Endothelial cell of umbilical vein (primary cell): ENCODE data around the gene ANK2. TPM values are rescaled to one million over a fixed set of nuclear protein-coding genes. Genes with fewer than 3 reads are reported as not detected.

ENCODE experiments used
- BruUV-seq: library from RNA; stranded (reverse); fragments of 400-500 nt; replicated peaks from 2 replicates; lab custom pipeline; 2021; lab: Mats Ljungman, UMichigan
- CTCF ChIA-PET: fragments of 300-600, 350-600 bp; sonication (Branson Sonifier 250); formaldehyde crosslinking; loops from one replicate; lab custom pipeline; 2021; ENCODE audit warnings: antibody characterized with exemption, inconsistent platforms; lab: Charles Lee
- POLR2A ChIA-PET: fragments of 300-600, 350-600 bp; sonication (Branson Sonifier 250); formaldehyde crosslinking; loops from one replicate; lab custom pipeline; 2021; ENCODE audit warnings: antibody characterized with exemption, inconsistent platforms; lab: Charles Lee
- DNase-seq: peaks from one replicate; pipeline ENCODE4 v3.0.0-alpha.2; 2011; ENCODE audit warnings: low read depth, low spot score
- FAIRE-seq: peaks from 2 replicates; lab custom pipeline; 2011; peaks lifted over from hg19 to GRCh38; lab: Jason Lieb, UNC
- H2AFZ ChIP-seq: 2 replicates; pipeline ENCODE4 v1.6.0; 2012; ENCODE audit warnings: low read depth, low read length, control low read depth, inconsistent platforms
- H3K27ac ChIP-seq: 2 replicates; pipeline ENCODE4 v1.5.1; 2011; ENCODE audit warnings: low read depth, mild to moderate bottlenecking, control low read depth, low read length, moderate library complexity; ENCODE audit not compliant: insufficient read depth
- H3K27me3 ChIP-seq, 2 experiments: 2 replicates each; pipeline versions ENCODE4 v1.6.0 to v1.6.1; 2011; ENCODE audit warnings: low read length in 2 of 2, mixed read lengths in 1 of 2; ENCODE audit not compliant: control insufficient read depth in 2 of 2, insufficient read depth in 2 of 2
- H3K36me3 ChIP-seq, 2 experiments: 2 replicates in 1 of 2; 3 replicates in 1 of 2; pipeline ENCODE4 v1.5.1; 2011; ENCODE audit warnings: low read length in 2 of 2, mild to moderate bottlenecking in 1 of 2, moderate library complexity in 1 of 2; ENCODE audit not compliant: control insufficient read depth in 2 of 2, insufficient read depth in 2 of 2; ENCODE audit errors: extremely low read depth in 1 of 2
- H3K4me1 ChIP-seq: 3 replicates; pipeline ENCODE4 v1.5.1; 2011; ENCODE audit warnings: mild to moderate bottlenecking, low read length; ENCODE audit not compliant: control insufficient read depth, insufficient read depth; ENCODE audit errors: extremely low read depth
- H3K4me2 ChIP-seq: 2 replicates; pipeline ENCODE4 v1.6.1; 2011; ENCODE audit warnings: low read length, control low read depth, mixed read lengths; ENCODE audit not compliant: insufficient read depth
- H3K4me3 ChIP-seq, 3 experiments: fragments of 200-600 bp in 1 of 3; sonication (generic), shearing (Covaris generic) in 1 of 3; replicated peaks in 1 of 3; 2 replicates each; pipeline ENCODE4 v1.5.1; 2011 to 2016; ENCODE audit warnings: control low read depth in 3 of 3, low read length in 3 of 3, mild to moderate bottlenecking in 2 of 3, inconsistent platforms in 1 of 3, low read depth in 1 of 3, moderate library complexity in 1 of 3; ENCODE audit not compliant: insufficient read depth in 1 of 3
- H3K79me2 ChIP-seq: 2 replicates; pipeline ENCODE4 v1.6.0; 2012; ENCODE audit warnings: low read length, inconsistent platforms; ENCODE audit not compliant: control insufficient read depth, insufficient read depth
- H3K9ac ChIP-seq: replicated peaks from 2 replicates; pipeline ENCODE3; 2011; ENCODE audit warnings: low read length, control low read depth; ENCODE audit not compliant: insufficient read depth; ENCODE audit errors: extremely low read depth
- H3K9me1 ChIP-seq: replicated peaks from 3 replicates; pipeline ENCODE4 v1.6.0; 2011; ENCODE audit warnings: mild to moderate bottlenecking, low read length; ENCODE audit not compliant: control insufficient read depth, insufficient read depth; ENCODE audit errors: extremely low read depth
- H3K9me3 ChIP-seq: replicated peaks from 2 replicates; pipeline ENCODE4 v1.5.1; 2012; ENCODE audit warnings: low read length, inconsistent platforms; ENCODE audit not compliant: control insufficient read depth, insufficient read depth
- H4K20me1 ChIP-seq: replicated peaks from 2 replicates; pipeline ENCODE3; 2011; ENCODE audit warnings: mild to moderate bottlenecking, low read length; ENCODE audit not compliant: control insufficient read depth, insufficient read depth; ENCODE audit errors: extremely low read depth
- CTCF ChIP-seq, 2 donors: IDR thresholded peaks; 1 replicate in 1 of 2; 2 replicates in 1 of 2; pipeline ENCODE4 v1.5.1; 2011; ENCODE audit warnings: low read length in 2 of 2, mild to moderate bottlenecking in 2 of 2, moderate library complexity in 2 of 2, control low read depth in 1 of 2, inconsistent platforms in 1 of 2, low read depth in 1 of 2; ENCODE audit not compliant: insufficient read depth in 1 of 2; ENCODE audit errors: extremely low read depth in 1 of 2
- EZH2 ChIP-seq: IDR thresholded peaks from 2 replicates; pipeline ENCODE4 v1.6.1; 2012; ENCODE audit warnings: borderline replicate concordance, low read depth, mild to moderate bottlenecking, moderate library complexity, low read length, inconsistent platforms; ENCODE audit not compliant: severe bottlenecking
- FOS ChIP-seq: IDR thresholded peaks from 2 replicates; pipeline ENCODE4 v1.6.1; 2011; ENCODE audit warnings: mild to moderate bottlenecking, low read length, moderate library complexity, borderline replicate concordance; ENCODE audit not compliant: insufficient read depth
- GATA2 ChIP-seq: IDR thresholded peaks from 2 replicates; pipeline ENCODE4 v1.7.0; 2011; ENCODE audit warnings: low read depth, mild to moderate bottlenecking, moderate library complexity, mixed read lengths, low read length; ENCODE audit not compliant: insufficient read length, insufficient read depth
- JUN ChIP-seq: IDR thresholded peaks from 2 replicates; pipeline ENCODE4 v1.6.1; 2011; ENCODE audit warnings: borderline replicate concordance, low read depth; ENCODE audit not compliant: insufficient read length, insufficient read depth
- MAX ChIP-seq: IDR thresholded peaks from 2 replicates; pipeline ENCODE4 v1.6.1; 2011; ENCODE audit not compliant: insufficient read depth, insufficient read length
- MYC ChIP-seq: IDR thresholded peaks from one replicate; pipeline ENCODE4 v1.6.1; 2011; ENCODE audit warnings: mild to moderate bottlenecking, low read depth, low read length
- POLR2A ChIP-seq: IDR thresholded peaks from 2 replicates; pipeline ENCODE4 v1.6.1; 2012; ENCODE audit warnings: low read depth, mild to moderate bottlenecking, control low read depth, low read length
- POLR2AphosphoS5 ChIP-seq: IDR thresholded peaks from 2 replicates; pipeline ENCODE4 v1.6.1; 2012; ENCODE audit warnings: low read depth, mild to moderate bottlenecking, control low read depth, low read length, moderate library complexity; ENCODE audit not compliant: insufficient read depth
- dilution Hi-C: fragments of 300-500 bp; cut with MboI; formaldehyde crosslinking; loops from one replicate; pipeline ENCODE4 v1.15.0; 2019; ENCODE audit warnings: low sequenced_read_pairs; ENCODE audit not compliant: extremely low pct_ligation_motif_present
- intact Hi-C: fragments of 100-400 bp; cut with micrococcal nuclease; formaldehyde crosslinking; loops from one replicate; pipeline ENCODE4 v1.10.0; 2022
- polyA plus RNA-seq, 4 experiments: library from polyadenylated mRNA; depleted of rRNA in 3 of 4; stranded (reverse) in 3 of 4; unstranded in 1 of 4; fragments of >200 nt; gene quantifications; 2 replicates each; pipeline versions ENCODE4 v1.2.1 to v1.2.3, GENCODE V29; 2011 to 2012; ENCODE audit warnings: missing spikeins in 1 of 4
- total RNA-seq: library from RNA; stranded (reverse); gene quantifications from 2 replicates; pipeline ENCODE4 v1.2.3, GENCODE V29; 2021

ANK2 gene
- total and polyA plus RNA-seq, 2 donors (not counting 3 experiments of a cell fraction or from before 2014, with no cell fraction given), result not detected

GRCh38 chr4:113131621-113132020, 82.2 kb downstream of the ANK2 start:
- H3K36me3 ChIP-seq, result no peaks in the 10 kb centered on the region
- BruUV-seq, result no TSS peak
- H3K9me1 ChIP-seq, result no peaks in the 10 kb centered on the region
- H3K27ac ChIP-seq, result no peak overlapping the region
- no peaks in the 10 kb centered on the region for H3K9me3 ChIP-seq
- FAIRE-seq, result no peak
- ChIA-PET CTCF (no interaction called here), POLR2A (no interaction called here)
- no peak for DNase-seq
- H2AFZ ChIP-seq, result no peak overlapping the region
- no peak overlapping the region for H3K4me2 ChIP-seq
- no peaks in the 10 kb centered on the region for H3K27me3 ChIP-seq
- H3K9ac ChIP-seq, result no peak overlapping the region
- H3K4me3 ChIP-seq, result no peak overlapping the region
- TF ChIP-seq MAX, result no peak
- no peak for TF ChIP-seq MYC
- TF ChIP-seq CTCF (IDR thresholded peaks at IDR 0.05; ENCODE audit: extremely low read depth in 1 of 2, insufficient read depth in 1 of 2, low read depth in 1 of 2, low read length in 2 of 2), result no peak
- TF ChIP-seq POLR2AphosphoS5, result no peak
- no peak for TF ChIP-seq FOS
- TF ChIP-seq JUN, result no peak
- TF ChIP-seq EZH2, result no peak
- TF ChIP-seq GATA2, result no peak
- TF ChIP-seq POLR2A, result no peak
- no peaks in the 10 kb centered on the region for H3K4me1 ChIP-seq
- dilution Hi-C loops (no loop called here), intact Hi-C loops (no loop called here)
- no peaks in the 10 kb centered on the region for H4K20me1 ChIP-seq
- H3K79me2 ChIP-seq, result no peaks in the 10 kb centered on the region
